ENCODE measurements around the gene REV1.

- TF ChIP-seq POLR2AphosphoS5 (IDR thresholded peaks at IDR 0.05; ENCODE audit: low read depth, low read length) (no peak), FOXP2 (optimal IDR thresholded peaks at IDR 0.05; ENCODE audit: borderline replicate concordance, extremely low read depth, extremely low read length, insufficient read depth) (no peak), REST (IDR thresholded peaks at IDR 0.05; ENCODE audit: insufficient read depth in 1 of 2, low read depth in 2 of 2, low read length in 2 of 2) (no peak), SIN3A (IDR thresholded peaks at IDR 0.05; ENCODE audit: borderline replicate concordance, insufficient read depth, low read length) (no peak)
Measured at GRCh38 chr2:99524056-99524455, 34.2 kb upstream of the REV1 start.
